ENCODE measurements around the gene AMBRA1.

GRCh38 chr11:46519351-46519750, 74.5 kb downstream of the AMBRA1 start:
- TF ChIP-seq PPARA (CRISPR knock-in tag; IDR thresholded peaks at IDR 0.05; ENCODE audit: borderline replicate concordance) (no peak), TOX (CRISPR knock-in tag; IDR thresholded peaks at IDR 0.05; ENCODE audit: borderline replicate concordance) (no peak)

All from SK-N-SH treated with all-trans-retinoic acid at 6 μM for 48 hours (cell line).